LNCaP clone FGC (cell line): Measurements from ENCODE around the gene CHST2.
"Not testable (repeated sequence)": the region's sequence is repeated elsewhere in the genome, so short reads cannot be mapped to it uniquely, and the experiment has no call there.

ENCODE experiments used
- DNase-seq: peaks from one replicate; pipeline ENCODE4 v3.0.0-alpha.2; 2011; ENCODE audit warnings: low read depth
- H3K4me3 ChIP-seq: 2 replicates; pipeline ENCODE4 v1.5.1; 2011; ENCODE audit warnings: mild to moderate bottlenecking, low read depth, low read length, control low read depth
- TF ChIP-seq, protein P1 (sequence below): IDR thresholded peaks from 2 replicates; pipeline ENCODE4 v1.5.1; 2012; ENCODE audit warnings: mild to moderate bottlenecking; ENCODE audit not compliant: control insufficient read depth, insufficient read depth; ENCODE audit errors: extremely low read depth

CHST2 gene, protein sequence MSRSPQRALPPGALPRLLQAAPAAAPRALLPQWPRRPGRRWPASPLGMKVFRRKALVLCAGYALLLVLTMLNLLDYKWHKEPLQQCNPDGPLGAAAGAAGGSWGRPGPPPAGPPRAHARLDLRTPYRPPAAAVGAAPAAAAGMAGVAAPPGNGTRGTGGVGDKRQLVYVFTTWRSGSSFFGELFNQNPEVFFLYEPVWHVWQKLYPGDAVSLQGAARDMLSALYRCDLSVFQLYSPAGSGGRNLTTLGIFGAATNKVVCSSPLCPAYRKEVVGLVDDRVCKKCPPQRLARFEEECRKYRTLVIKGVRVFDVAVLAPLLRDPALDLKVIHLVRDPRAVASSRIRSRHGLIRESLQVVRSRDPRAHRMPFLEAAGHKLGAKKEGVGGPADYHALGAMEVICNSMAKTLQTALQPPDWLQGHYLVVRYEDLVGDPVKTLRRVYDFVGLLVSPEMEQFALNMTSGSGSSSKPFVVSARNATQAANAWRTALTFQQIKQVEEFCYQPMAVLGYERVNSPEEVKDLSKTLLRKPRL

GRCh38 chr3:143119009-143119914 is at the start of gene CHST2:
CHST2 (plus strand) TSS chr3:143119771; CDS start chr3:143120817, 1,046 bp downstream.
- DNase-seq, result no peak
- H3K4me3 ChIP-seq, result peak within 1 kb of the TSS; percentile 48
- TF ChIP-seq, protein P1, sequence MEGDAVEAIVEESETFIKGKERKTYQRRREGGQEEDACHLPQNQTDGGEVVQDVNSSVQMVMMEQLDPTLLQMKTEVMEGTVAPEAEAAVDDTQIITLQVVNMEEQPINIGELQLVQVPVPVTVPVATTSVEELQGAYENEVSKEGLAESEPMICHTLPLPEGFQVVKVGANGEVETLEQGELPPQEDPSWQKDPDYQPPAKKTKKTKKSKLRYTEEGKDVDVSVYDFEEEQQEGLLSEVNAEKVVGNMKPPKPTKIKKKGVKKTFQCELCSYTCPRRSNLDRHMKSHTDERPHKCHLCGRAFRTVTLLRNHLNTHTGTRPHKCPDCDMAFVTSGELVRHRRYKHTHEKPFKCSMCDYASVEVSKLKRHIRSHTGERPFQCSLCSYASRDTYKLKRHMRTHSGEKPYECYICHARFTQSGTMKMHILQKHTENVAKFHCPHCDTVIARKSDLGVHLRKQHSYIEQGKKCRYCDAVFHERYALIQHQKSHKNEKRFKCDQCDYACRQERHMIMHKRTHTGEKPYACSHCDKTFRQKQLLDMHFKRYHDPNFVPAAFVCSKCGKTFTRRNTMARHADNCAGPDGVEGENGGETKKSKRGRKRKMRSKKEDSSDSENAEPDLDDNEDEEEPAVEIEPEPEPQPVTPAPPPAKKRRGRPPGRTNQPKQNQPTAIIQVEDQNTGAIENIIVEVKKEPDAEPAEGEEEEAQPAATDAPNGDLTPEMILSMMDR, result no peak

DNA sequence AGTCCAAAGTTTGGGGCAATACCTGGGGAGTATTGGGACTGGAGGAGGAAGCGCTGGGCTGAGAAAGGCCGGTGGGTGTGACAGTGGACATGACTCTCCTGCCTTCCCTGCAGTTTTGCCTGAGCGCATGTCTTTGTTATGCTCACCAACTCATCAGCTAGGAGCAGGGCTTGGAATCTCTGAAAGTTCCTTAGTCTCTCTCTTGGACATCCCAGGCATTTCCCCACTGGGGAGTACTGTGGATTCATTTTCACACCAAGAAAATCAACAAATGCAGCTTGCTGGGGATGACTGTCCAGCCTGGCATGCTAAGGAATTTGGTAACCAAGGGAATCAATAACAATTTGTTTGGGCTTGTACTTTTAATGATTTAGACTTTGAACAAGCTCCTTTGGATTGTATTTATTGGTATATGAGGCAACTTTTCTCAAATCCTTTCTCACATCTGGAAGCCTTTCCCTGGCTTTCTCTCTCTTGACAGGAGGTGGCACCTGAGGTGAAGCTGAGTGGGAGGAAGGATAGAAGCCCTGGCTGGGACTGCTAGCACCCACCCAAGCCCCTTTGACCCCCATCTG is 48.5 kb upstream of the CHST2 start:
- TF ChIP-seq, protein P1, result no peak
- no peak overlapping the region for H3K4me3 ChIP-seq
- DNase-seq, result no peak

- TF ChIP-seq, protein P1, result no peak
- no peak overlapping the region for H3K4me3 ChIP-seq
- no peak for DNase-seq
Measured at GRCh38 chr3:143071776-143072175, 47.8 kb upstream of the CHST2 start.

GRCh38 chr3:143072298-143073020 is 47.1 kb upstream of the CHST2 start:
- DNase-seq, H3K4me3 ChIP-seq: not testable (repeated sequence)

DNA sequence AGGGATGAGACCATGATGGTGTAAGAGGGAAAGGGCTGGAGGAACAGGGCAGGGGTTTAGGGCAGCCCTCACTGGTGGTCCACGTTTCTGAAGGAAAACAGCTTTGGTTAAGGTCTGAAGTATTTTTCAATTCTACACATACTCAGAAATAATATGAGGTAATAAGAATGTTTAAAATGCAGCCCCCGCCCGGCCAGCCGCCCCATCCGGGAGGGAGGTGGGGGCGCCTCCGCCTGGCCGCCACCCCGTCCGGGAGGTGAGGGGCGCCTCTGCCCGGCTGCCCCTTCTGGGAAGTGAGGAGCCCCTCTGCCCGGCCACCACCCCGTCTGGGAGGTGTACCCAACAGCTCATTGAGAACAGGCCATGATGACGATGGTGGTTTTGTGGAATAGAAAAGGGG is 46.0 kb upstream of the CHST2 start:
- not testable (repeated sequence) for H3K4me3 ChIP-seq, DNase-seq

- H3K4me3 ChIP-seq, DNase-seq: not testable (repeated sequence)
Measured at GRCh38 chr3:143073983-143074382, 45.6 kb upstream of the CHST2 start.

GRCh38 chr3:143078883-143079282 is 40.7 kb upstream of the CHST2 start:
- no peak for DNase-seq
- TF ChIP-seq, protein P1, result no peak
- no peak overlapping the region for H3K4me3 ChIP-seq
